NCI-H748 (cell line): ENCODE results near the gene MAP2K5.
A peak's percentile ranks its signal among the peaks of the same experiment; 100 is the strongest.

Source experiments
- DNase-seq: peaks from one replicate; lab custom pipeline; 2025; ENCODE audit not compliant: unreplicated experiment; lab: John Stamatoyannopoulos, UW

The MAP2K5 gene

GRCh38 chr15:67521029-67521782, 21.3 kb upstream of the MAP2K5 start, which contains the start of gene C15orf61:
Gene C15orf61 (plus strand): TSS chr15:67521131. CDS start chr15:67521249, 118 bp downstream.
- DNase-seq, result peak; percentile 82

- no peak for DNase-seq
Observed at GRCh38 chr15:67521783-67522568, 20.5 kb upstream of the MAP2K5 start.

GRCh38 chr15:67523330-67523729, 19.2 kb upstream of the MAP2K5 start:
- DNase-seq, result no peak

- no peak for DNase-seq
Observed at GRCh38 chr15:67524235-67524634, 18.3 kb upstream of the MAP2K5 start.

- no peak for DNase-seq
Observed at GRCh38 chr15:67528513-67528912, 14.0 kb upstream of the MAP2K5 start.

GRCh38 chr15:67531379-67531914, 11.1 kb upstream of the MAP2K5 start:
- no peak for DNase-seq

GRCh38 chr15:67533873-67534272, 8.6 kb upstream of the MAP2K5 start:
- DNase-seq, result no peak

GRCh38 chr15:67534360-67534759, 8.1 kb upstream of the MAP2K5 start:
- no peak for DNase-seq

- DNase-seq, result no peak
Observed at GRCh38 chr15:67537771-67538170, 4.7 kb upstream of the MAP2K5 start.

- no peak for DNase-seq
Observed at GRCh38 chr15:67543348-67543718, 830 bp downstream of the MAP2K5 start.

GRCh38 chr15:67544475-67544874, 2.0 kb downstream of the MAP2K5 start:
- no peak for DNase-seq

GRCh38 chr15:67545864-67546263, 3.4 kb downstream of the MAP2K5 start:
- no peak for DNase-seq

- no peak for DNase-seq
Observed at GRCh38 chr15:67547064-67547463, 4.6 kb downstream of the MAP2K5 start.

- DNase-seq, result no peak
Observed at GRCh38 chr15:67547836-67548235, 5.3 kb downstream of the MAP2K5 start.

- no peak for DNase-seq
Observed at GRCh38 chr15:67548236-67548852, 5.8 kb downstream of the MAP2K5 start.

GRCh38 chr15:67548862-67549651, 6.6 kb downstream of the MAP2K5 start:
- peak; percentile 66 for DNase-seq

GRCh38 chr15:67549736-67550135, 7.2 kb downstream of the MAP2K5 start:
- no peak for DNase-seq

GRCh38 chr15:67550522-67550921, 8.0 kb downstream of the MAP2K5 start:
- no peak for DNase-seq

GRCh38 chr15:67551207-67551743, 8.8 kb downstream of the MAP2K5 start:
- DNase-seq, result no peak

- no peak for DNase-seq
Observed at GRCh38 chr15:67554580-67554979, 12.1 kb downstream of the MAP2K5 start.
